NK-92 (cell line): ENCODE measurements around the gene INTS15.
"Not testable (repeated sequence)": the region's sequence is repeated elsewhere in the genome, so short reads cannot be mapped to it uniquely, and the experiment has no call there.

Source experiments
- DNase-seq: peaks from one replicate; lab custom pipeline; 2025; ENCODE audit not compliant: unreplicated experiment; lab: John Stamatoyannopoulos, UW

Gene INTS15

DNA sequence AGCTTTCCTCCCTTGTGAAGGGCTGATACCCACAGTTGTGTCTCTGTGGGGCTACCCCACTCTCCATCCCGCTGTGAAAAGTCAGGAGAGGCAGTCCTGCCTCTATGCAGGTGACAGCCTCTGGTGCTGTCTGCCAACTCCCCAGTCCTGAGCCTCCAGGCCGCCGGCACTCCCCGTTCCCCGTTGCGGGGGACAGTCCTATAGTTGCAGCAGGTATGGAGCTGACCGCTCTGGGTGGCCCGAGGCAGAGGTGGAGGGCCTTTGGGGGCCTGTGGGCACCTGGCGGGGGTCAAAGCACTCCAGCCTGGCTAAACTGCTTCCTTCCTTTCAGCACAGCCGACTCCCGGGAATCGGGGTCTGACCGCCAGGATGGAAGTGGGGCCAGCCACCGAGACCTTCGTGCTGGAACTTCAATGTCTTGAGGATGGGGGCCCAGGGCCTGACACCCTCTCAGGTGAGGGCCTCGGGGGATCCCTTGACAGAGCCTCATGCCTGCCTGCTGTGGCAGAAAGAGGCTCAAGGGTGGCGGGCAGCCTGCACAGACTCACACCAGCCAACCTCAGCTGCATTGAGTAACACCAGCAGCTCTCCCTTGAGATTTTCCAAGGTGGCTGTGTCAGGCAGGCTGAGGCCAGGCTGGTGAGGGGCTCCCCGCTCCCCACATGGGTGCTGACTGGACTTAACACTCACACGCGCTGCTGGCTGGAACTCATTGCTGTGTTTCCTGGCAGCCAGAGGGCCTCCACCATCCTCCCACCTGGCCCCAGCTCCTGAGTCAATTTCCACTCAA, 27.2 kb downstream of the INTS15 start:
- DNase-seq = no peak

DNA sequence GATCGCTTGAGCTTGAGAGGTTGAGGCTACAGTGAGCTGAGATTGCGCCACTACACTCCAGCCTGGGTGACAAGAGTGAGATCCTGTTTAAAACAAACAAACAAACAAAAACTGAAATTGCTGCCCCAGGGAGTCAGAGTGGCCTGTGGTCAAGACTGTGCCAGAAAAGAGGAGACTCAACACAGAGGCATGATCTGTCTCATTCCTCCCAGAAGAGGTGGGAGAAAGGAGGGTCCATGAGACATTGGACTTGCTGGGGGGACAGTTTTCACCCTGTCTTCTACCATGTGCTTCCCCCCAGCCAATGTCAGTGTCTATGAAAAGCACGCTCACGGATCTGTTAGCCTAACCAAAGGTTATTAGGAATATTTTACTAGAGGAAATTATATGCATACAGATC, 28.8 kb downstream of the INTS15 start:
- no peak for DNase-seq

DNA sequence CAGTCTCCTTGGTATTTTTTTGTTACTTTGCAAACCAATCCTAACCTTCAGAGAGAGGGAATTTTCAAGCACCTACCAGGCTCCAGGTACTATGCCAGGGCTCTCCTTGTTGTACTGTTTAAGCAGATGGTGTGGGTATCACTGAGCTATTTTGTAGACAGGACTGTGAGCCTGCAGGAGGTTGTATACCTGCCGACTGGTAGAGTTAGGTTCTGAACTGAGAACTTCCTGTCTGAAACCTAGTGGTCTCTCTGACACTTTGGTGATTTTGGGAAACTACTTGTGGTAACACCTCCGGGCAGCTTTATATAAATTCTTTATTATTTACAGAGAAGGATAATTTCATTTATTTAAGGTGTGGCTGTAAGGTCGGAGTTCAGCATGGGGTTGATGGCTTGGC, 30.1 kb downstream of the INTS15 start:
- DNase-seq = no peak

DNA sequence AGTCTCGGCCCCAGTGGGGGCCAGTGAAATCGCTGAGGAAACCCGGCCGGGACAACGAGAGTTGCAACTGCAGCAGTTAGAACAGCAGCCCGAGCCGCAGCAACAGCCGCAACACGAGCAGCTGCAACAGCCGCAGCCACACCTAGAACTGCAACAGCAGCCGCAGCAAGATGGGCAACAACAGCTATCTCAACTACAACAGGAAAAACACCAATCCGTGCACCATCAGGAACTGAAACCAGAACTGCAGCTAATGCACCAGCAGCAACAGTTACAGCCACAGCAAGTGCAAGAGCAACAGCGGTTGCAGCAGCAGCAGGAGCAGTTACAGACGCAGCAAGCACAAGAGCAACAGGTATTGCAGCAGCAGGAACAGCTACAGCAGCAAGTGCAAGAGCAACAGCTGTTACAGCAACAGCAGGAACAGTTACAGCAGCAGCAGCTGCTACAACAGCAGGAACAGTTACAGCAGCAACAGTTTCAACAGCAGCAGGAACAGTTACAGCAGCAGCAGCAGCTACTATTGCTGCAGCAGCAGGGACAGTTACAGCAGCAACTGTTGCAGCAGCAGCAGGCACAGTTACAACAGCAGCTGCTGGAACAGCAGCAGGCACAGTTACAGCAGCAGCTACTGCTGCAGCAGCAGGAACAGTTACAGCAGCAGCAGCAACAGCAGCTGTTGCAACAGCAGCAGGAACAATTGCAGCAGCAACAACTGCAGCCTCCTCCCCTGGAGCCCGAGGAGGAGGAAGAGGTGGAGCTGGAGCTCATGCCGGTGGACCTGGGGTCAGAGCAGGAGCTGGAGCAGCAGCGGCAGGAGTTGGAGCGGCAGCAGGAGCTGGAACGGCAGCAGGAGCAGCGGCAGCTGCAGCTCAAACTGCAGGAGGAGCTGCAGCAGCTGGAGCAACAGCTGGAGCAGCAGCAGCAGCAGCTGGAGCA, 31.6 kb downstream of the INTS15 start:
- no peak for DNase-seq

DNA sequence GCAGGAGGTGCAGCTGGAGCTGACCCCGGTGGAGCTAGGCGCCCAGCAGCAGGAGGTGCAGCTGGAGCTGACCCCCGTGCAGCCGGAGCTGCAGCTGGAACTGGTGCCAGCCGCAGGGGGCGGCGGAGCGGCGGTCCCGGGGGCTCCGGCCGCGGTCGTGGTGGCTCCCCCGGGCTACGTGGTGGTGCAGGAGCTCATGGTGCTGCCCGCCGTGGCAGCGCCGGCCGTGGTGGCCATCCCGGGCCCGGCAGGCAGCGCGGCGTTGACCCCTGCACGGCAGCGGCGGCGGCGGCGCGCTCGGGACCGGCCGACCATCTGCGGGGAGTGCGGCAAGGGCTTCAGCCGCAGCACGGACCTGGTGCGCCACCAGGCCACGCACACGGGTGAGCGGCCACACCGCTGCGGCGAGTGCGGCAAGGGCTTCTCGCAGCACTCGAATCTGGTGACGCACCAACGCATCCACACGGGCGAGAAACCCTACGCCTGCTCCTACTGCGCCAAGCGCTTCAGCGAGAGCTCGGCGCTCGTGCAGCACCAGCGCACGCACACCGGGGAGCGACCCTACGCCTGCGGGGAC, 32.4 kb downstream of the INTS15 start:
- DNase-seq = no peak

DNA sequence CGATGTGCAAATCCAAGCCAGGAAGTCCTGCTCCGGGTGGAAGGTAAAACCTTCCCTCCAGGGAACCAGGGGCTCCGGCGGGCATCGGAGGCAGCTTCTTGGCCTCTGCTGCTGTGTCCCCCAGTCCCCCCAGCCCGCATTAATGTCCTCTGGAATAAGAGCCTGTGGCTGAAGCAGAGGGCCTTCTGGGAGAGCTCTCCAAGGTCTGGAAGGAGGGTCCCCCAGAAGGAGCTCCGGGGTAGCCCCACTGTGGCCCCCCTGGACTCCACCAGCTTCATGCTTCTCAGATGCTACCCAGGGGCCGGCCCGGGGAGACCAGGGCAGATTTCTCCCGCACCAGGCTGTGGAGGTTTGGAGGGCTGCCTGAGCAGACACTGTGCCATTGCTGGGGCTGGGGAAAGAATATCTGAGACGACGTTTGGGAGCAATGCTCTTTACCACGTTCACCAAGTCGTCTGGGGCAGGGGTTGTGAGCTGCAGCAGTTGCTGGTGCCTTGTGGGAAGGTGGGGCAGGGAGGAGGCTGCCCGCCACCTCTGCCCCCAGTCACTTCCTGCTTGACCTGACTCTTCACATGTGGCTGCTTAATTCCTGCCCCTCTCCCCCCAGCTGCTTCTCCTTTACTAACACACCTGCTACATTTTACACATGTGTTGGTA, 33.9 kb downstream of the INTS15 start:
- no peak for DNase-seq

DNA sequence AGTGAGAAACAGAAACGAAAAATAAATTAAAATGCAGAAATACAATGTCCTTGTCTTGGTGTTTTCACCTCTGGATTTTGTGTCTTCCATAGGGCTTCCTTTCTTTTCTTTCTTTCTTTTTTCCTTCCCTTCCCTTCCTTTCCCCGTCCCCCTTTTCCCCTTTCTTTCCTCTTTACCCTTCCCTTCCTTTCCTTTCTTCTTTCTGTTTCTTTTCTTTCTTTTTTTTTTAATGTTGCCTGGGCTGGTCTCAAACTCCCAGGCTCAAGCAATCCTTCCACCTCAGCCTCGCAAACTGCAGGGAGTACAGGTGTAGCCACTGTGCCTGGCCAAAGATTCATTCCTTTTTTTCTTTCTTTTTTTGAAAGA, 34.4 kb downstream of the INTS15 start:
- no peak for DNase-seq

DNA sequence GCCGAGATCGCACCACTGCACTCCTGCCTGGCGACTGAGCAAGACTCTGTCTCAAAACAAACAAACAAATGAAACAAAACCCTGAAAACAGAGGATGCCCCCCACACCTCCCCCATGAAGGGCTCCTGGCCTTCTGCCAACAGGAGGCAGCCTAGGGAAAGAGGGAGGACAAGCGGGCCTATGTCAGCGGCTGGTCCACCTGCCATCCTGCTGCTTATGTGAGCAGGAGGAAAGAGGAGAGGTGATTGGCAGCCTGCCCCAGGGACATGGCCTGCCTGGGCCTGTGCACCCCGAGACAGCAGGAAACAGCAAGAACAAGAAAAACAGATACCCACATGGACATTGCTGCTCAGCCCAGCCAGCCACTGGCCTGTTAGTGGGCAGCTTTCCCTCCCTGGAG, 38.2 kb downstream of the INTS15 start:
- DNase-seq = no peak

DNA sequence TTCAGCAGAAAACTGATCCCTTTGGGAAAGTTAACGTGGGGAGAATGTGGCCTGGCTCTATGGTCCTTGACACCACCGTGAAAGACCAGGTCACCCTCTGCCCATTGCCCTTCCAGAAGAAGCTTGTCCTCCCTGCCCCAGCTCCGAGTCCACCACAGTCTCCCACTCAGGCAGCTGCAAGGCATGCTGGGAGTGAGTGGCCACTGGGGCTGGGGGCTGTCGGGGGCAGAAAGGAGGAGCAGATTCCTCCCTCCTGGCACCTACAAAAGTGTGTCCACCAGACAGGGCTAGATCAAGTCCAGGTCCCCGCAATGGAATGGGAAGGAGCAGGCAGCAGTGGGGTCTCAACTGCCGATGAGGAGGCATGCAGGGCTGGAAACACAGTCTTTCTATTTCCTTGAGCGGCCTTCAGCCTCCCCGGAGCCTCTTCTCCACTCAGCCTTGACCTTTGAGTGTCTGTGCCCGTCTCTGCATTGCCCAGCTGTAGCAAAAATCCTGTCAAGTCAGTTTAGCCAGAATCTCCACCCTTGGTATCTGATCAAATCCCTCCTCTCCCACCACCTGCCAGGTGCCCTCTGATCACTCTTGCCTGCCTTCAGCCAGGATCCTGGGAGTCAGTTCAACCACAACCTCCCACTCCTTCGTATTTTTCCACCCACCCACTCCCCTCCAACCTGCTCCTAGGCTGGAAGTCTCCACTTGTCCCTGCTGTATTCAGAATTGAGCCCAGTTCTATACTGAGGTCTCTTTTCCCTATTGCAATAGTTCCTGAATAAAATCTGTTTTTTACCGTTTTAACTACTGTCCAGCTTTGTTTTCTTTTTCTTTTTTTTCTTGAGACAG, 40.4 kb downstream of the INTS15 start:
- DNase-seq = no peak

DNA sequence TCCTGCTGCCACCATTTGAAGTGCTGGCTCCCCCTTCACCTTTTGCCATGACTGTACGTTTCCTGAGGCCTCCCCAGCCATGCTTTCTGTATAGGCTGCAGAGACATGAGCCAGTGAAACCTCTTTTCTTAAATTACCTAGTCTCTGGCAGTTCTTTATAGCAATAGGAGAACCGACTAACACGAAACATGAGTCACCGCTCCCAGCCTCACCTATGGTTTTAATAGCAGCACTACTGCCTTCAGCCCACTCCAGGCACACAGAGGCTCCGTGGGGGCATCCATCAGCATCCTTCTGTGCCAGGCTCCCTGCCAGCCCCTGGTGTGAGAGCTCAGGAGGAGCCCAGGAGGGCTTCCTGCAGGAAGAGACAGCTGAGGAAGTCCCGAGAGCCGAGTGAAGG, 41.8 kb downstream of the INTS15 start:
- DNase-seq = no peak

DNA sequence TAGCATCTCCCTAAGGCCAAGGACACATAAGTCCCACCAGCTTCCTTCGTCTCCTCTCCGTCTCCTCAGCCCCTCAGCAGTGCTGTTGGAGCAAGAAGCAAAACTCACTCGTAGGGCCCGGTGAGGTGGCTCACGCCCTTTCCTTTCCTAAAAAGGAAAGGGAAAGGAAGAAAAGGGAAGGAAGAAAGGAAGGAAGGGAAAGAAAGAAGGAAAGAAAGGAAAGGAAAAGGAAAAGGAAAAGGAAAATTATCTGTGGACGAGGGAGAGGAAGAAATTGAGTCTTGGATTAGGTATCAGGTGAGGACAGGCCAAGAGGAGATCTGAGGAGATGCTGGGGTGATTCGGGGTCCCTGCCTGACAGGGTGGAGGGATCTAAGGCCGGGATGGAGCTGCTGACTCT, 44.2 kb downstream of the INTS15 start:
- DNase-seq = no peak

DNA sequence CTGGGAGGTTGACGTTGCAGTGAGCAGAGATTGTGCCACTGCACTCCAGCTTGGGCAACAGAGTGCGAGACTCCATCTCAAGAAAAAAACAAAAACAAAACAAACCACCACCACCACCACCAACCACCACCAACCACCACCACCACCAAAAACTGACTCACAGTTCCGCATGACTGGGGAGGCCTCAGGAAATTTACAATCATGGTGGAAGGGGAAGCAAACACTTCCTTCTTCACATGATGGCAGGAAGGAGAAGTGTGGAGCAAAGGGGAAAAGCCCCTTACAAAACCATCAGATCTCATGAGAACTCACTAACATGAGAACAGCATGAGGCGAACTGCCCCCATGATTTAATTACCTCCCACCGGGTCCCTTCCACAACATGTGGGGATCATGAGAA, 45.1 kb downstream of the INTS15 start:
- not testable (repeated sequence) for DNase-seq

DNA sequence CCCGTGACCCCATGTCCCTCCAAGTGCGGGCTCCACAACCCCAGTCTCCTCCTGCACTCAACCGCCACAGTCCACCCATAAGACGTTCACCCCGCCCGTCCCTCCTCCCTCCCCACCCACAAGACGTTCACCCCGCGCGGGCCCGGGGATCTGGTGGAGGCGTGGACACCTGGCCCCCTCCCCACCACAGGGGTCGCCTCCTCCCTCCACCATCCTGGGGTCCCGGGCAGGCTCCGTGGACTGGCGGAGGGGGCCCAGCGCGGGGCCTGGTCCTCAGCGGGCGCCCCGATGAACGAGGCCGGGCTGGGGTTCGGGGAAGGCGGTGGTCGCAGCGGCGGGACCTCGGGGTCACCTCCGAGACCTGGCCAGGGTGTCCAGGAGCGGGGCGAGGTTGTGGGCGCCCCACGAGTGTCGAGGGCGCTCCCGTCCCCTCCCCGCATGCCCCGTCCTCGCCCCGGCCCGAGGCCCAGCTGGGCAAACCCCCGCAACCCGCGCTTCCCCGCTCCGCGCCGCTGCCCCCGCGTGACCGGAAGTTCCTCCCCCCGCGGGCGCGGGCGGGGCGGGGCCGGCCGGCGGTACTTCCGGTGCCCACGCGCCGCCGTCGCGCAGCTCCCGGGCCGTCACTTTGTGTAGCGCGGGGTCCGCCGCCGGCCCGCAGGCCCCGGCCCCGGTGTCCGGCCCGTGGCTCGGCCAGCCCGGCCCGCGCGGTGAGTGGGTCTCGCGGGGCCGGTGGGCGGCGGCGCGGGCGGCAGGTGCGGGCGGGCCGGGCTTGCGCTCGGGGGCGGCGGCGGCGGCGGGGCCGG, 47.1 kb downstream of the INTS15 start, which contains the start of gene ZNF316:
ZNF316 (plus strand) TSS at position 578 of the 803 bp plus-strand sequence. CDS start 5,092 bp downstream, outside the sequence.
- no peak for DNase-seq

DNA sequence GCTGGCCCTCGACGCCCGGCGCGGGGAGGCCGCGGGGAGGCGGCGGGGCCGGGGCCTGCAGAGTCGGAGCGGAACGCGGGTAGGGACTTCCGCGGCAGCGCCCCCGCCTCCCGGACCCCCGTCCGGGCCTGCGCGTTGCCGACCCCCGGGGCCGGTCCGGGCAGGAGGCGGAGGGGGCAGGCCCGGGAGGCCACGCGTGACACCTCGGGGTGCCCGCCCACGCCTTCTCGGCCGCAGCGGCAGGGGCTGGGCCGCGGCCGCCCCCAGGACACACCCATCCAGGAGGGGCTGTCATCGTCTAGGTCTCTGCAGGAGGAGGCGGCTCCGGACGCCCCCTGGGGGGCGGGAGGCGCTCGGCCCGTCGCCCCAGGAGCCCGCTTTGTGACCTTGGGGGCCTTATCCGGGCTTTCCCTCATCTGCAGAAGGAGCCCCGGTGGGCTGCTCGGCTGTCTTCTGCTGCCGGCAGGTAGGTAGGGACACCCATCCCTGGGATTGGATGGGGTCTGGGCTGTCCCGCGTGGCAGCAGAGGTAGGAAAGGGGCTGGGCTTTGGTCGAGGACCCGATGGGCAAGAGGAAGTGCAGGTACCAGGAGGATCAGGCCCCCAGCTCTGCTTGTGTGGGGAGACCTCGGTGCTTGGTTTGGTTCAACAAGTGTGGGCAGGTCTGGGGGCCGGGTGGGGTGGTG, 47.9 kb downstream of the INTS15 start:
- no peak for DNase-seq

DNA sequence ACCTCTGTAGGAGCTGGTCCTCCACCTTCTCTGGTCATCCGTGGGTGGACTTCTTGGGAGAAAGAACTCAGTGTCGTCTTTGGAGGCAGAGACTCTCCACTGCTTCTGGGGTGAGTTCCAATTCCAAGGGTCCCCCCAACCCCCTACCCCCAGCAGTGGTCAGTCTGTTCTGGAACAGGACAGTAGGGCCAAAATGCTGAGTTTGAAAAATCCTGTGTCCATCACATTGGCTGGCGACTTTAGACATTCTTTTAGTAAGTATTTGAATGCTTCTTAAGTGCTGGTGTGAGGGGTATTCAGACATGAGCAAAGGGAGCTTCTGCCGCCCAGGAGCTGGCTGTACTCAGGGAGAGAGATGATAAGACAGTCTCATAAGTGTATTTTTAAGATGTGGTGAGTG, 49.2 kb downstream of the INTS15 start:
- no peak for DNase-seq

DNA sequence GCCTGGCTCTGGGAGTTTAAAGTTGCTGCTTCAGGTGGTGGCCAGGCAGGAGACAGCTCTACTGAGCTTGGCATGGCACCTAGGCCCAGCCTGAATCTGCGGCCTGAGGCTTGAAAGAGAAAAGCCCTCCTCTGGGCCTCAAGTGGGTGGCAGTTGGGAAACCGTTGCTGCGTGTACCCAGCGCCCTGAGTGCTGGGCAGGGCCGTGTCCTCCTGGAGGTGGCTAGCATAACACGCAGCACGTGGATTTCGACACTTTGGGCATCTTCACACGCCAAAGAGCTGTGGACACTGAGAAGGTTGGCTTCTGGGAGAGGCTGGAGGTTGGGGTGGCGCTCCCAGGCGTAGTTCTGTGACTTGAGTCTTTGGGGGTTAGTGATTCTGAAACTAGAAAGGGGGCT, 49.8 kb downstream of the INTS15 start:
- no peak for DNase-seq

DNA sequence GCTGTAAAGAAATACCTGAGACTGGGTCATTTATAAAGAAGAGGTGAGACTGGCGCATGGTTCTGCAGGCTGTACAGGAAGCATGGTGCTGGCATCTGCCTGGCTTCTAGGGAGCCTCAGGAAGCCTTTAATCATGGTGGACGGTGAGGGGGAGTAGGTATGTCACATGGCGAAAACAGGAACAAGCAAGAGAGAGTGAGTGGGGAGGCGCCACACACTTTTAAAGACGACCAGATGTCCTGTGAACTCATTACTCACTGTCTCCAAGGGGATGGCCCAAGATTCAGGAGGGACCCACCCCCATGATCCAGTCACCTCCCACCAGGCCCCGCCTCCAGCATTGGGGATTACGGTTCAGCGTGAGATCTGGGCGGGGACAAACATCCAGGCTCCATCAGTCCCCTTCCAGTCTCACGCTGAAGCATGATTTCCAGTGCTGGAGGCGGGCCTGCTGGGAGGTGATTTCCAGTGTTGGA, 50.5 kb downstream of the INTS15 start:
- DNase-seq = no peak

DNA sequence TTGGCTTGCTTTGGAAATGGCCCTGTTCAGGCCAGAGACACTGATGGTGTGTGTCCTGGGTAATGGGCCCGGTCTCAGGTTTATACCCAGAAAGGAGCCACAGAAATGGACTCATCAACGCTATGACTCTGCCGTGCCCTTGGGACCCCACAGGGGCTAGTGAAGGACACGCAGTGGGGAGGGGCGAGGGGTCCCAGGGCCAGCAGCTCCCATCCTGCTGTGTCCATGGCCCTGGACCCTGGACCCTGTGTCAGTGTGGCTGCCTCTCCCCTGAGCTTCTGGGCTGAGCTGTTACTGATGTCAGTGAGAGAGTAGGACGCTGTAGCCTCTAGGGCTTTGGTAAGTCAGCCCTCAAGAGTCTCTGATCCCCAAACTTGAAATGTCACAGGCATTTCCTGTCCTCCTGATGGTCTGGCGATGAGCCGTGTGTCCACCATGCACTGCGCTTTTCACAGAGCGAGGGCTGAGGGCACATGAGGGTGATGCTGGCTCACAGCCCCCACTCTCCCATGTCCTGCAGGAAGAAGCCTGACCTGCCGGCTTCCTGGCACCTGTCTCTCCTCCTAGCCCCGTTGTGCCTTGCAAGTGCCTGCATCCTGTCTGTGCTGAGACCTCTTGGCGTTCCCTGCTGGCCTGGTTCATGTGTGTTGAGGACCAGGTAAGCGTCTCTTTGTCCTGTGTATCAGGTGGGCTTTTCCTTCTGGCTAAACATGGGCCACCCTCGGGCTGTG, 51.6 kb downstream of the INTS15 start:
- no peak for DNase-seq
